Measurements from ENCODE around the gene INPP4B. TPM values are rescaled to one million over a fixed set of nuclear protein-coding genes. Genes with fewer than 3 reads are reported as not detected.

Gene INPP4B
- total RNA-seq, 1 donor from 2014 or later: 19.1 TPM

- DNase-seq (ENCODE audit: low read depth in 2 of 2): no peak
These were observed 466.0 kb downstream of the INPP4B start for GRCh38 chr4:142380052-142380602.

- peak in 1 of 2 donors; percentile 15 for DNase-seq (ENCODE audit: low read depth in 2 of 2)
These were observed 466.6 kb downstream of the INPP4B start for GRCh38 chr4:142379277-142380051.

GRCh38 chr4:142378179-142378578 lies 467.9 kb downstream of the INPP4B start:
- DNase-seq (ENCODE audit: low read depth in 2 of 2): no peak

- no peak for DNase-seq (ENCODE audit: low read depth in 2 of 2)
These were observed 468.6 kb downstream of the INPP4B start for GRCh38 chr4:142377342-142378091.

GRCh38 chr4:142376204-142376603 lies 469.9 kb downstream of the INPP4B start:
- DNase-seq (ENCODE audit: low read depth in 2 of 2): no peak

- DNase-seq (ENCODE audit: low read depth in 2 of 2): peak in 1 of 2 donors; percentile 58
These were observed 472.5 kb downstream of the INPP4B start for GRCh38 chr4:142373610-142374009.

- no peak for DNase-seq (ENCODE audit: low read depth in 2 of 2)
These were observed 473.4 kb downstream of the INPP4B start for GRCh38 chr4:142372530-142373260.

GRCh38 chr4:142369141-142369540 lies 477.0 kb downstream of the INPP4B start:
- no peak for DNase-seq (ENCODE audit: low read depth in 2 of 2)

- peak in 1 of 2 donors; percentile 31 for DNase-seq (ENCODE audit: low read depth in 2 of 2)
These were observed 478.5 kb downstream of the INPP4B start for GRCh38 chr4:142367418-142368180.

GRCh38 chr4:142366769-142367181 lies 479.3 kb downstream of the INPP4B start:
- no peak for DNase-seq (ENCODE audit: low read depth in 2 of 2)

- DNase-seq (ENCODE audit: low read depth in 2 of 2): no peak
These were observed 480.7 kb downstream of the INPP4B start for GRCh38 chr4:142365391-142365790.

GRCh38 chr4:142363686-142364085 lies 482.4 kb downstream of the INPP4B start:
- DNase-seq (ENCODE audit: low read depth in 2 of 2): no peak

GRCh38 chr4:142361981-142362380 lies 484.1 kb downstream of the INPP4B start:
- no peak for DNase-seq (ENCODE audit: low read depth in 2 of 2)

GRCh38 chr4:142360657-142361056 lies 485.4 kb downstream of the INPP4B start:
- DNase-seq (ENCODE audit: low read depth in 2 of 2): no peak

- no peak for DNase-seq (ENCODE audit: low read depth in 2 of 2)
These were observed 487.4 kb downstream of the INPP4B start for GRCh38 chr4:142358656-142359055.

- DNase-seq (ENCODE audit: low read depth in 2 of 2): no peak
These were observed 489.3 kb downstream of the INPP4B start for GRCh38 chr4:142356801-142357200.

- DNase-seq (ENCODE audit: low read depth in 2 of 2): no peak
These were observed 489.9 kb downstream of the INPP4B start for GRCh38 chr4:142356118-142356759.

GRCh38 chr4:142355421-142355930 lies 490.6 kb downstream of the INPP4B start:
- no peak for DNase-seq (ENCODE audit: low read depth in 2 of 2)

GRCh38 chr4:142354794-142355420 lies 491.2 kb downstream of the INPP4B start:
- DNase-seq (ENCODE audit: low read depth in 2 of 2): no peak

- DNase-seq (ENCODE audit: low read depth in 2 of 2): no peak
These were observed 492.1 kb downstream of the INPP4B start for GRCh38 chr4:142354041-142354440.
